Activated CD4-positive, alpha-beta T cell treated with anti-CD3 and anti-CD28 coated beads, Interleukin-2, amount 50 U/mL, for 16 hours (primary cell): ENCODE data around the gene ENAM.

ENCODE experiments used
- DNase-seq: peaks from one replicate; pipeline ENCODE4 v3.0.0-alpha.2; 2020

ENAM gene

GRCh38 chr4:70628444-70628843 lies at the start of gene ENAM:
ENAM (plus strand) TSS chr4:70628744; CDS start chr4:70629501, 757 bp downstream.
- no peak for DNase-seq

DNA sequence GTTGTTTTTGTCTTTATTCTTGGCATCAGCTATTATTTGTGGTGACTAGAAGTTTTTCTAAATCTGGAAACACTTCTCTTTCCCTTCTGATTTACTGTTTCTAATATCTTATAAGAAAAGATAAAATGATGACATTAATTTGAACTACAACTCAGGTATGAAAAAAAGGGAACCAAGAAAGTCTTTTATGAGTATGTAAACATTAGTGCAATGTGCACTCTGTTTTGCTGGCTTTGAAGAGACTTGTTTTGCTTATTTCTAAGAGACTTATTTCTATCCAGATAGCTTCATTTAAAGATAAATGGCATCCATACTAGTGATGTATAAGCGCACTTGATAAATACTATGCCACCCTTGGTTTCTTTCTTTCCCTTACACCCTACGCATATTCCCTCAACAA lies 46.6 kb upstream of the ENAM start:
- no peak for DNase-seq

DNA sequence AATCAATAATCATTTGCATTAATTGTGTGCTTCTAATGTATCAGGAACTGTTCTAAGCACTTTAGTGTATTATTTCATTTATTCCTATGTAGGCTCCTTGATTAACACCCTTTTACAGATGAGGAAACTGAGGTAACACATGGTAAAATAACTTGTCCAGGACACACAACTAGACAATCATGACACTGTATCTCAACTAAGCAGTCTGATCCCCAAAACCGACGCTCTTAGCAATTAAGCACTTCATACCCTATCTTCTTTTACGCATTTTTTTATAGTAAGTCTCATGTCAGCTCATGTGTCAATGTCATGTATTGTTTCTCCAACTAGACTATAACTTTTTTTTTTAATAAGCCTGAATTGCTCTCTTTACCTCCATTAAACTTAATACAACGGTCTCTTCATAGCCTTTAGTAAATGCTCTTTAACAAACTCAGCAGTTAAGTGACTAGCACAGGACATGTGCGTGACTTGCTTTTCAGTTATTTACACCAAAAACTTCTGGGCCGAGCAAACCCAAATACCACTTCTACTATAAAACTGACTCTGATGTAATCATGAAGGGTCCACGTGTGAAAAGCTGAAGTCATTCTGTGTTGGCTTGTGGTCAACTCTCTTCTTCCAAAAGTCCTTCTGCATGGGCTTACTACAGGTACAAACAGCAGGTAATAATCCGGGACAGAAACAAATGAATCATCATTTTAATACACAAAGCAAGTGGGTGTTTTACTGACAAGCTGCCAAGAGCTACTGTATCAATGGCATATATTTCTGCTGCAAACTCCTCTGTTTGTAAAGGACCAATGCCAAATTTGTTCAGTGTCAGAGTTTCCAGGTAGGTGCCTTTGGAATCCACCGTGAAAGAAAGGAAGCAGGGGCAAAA lies 44.4 kb upstream of the ENAM start:
- no peak for DNase-seq

- no peak for DNase-seq
These were observed 41.7 kb upstream of the ENAM start for GRCh38 chr4:70586841-70587240.

- no peak for DNase-seq
These were observed 38.8 kb upstream of the ENAM start for GRCh38 chr4:70589785-70590184.

GRCh38 chr4:70591955-70592582 lies 36.5 kb upstream of the ENAM start, which contains the start of gene AMBN:
AMBN (plus strand) TSS chr4:70592256; CDS start chr4:70592359, 103 bp downstream.
- no peak for DNase-seq

- DNase-seq: no peak
These were observed 34.3 kb upstream of the ENAM start for GRCh38 chr4:70594196-70594595.

DNA sequence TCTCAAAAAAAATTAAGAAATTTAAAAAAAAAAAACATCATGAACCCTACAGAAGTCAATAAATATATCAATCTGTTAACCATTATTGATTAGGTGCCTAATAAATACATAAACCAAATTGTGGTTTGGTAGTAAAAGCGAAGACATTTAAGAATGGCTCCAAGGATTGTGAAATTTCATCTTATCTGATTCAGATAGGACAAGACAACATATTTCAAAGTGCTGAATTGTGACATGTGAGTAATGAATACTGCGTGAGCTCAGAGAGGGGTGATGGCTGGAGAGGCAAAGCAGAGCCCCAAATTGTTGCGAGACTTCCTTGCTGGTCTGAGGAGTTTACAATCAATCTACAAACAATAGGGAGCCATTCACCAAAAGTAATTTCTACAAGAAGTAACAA lies 28.2 kb upstream of the ENAM start:
- DNase-seq: no peak

DNA sequence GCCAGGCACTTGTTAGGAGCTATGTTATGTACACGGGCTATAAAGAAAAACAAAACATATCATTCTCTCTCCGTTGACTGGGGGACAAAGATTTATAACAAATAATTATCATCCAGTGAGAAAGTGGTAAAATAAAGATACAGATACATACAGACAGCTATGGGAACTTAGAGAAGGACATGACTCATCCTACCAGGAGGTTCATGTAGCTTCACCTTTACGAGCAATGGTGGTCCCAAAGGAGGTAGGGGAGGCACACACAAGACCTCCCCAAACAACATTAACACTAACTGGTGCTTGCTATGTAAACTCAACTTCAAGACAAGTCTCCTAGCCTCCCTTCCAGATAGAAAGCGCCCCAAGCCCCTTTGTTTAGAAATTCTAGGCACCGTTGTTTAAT lies 27.6 kb upstream of the ENAM start:
- no peak for DNase-seq

DNA sequence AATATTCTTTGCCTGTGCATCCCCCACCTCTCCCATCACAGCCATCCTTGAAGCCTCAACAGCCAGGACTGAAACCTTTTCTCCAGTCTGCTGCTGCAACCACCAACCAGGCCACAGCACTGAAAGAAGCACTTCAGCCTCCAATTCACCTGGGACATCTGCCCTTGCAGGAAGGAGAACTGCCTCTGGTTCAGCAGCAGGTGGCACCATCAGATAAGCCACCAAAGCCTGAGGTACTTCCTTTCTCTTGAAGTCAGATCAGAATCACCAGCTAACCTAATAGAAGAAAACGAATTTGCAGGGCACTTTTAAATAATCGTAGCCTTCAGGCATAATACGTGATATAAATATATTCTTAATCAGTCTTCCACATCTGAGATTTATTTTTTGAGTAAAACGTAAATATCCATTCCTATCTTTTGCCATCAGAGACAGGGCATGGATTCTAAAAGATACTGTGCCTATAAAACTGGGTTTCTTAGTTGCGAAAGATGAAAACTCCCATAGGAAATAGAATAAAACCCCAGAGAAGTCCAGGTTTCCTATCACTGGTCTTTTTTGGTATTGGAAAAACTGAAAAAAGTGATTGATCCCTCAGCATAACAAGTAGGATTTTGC lies 27.0 kb upstream of the ENAM start:
- peak; percentile 68 for DNase-seq

DNA sequence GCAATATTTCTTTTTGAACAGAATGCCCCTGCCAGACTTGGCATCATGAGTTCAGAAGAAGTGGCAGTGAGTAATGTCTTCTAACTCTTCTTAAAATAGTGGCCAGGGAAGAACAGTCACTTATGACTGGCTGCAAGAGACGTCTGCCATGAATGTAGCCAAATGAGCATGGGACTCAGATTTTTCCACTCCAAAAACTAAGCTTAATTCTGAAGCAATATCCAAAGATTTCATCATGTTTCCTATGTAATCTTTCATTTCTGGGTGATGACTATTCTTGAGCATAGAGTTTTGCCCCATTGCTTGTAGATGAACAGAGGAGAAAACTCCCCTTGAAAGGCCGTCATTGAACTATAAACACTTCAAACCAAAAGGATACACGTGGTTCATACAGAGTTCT lies 24.7 kb upstream of the ENAM start:
- no peak for DNase-seq

GRCh38 chr4:70606459-70606858 lies 22.1 kb upstream of the ENAM start:
- no peak for DNase-seq

DNA sequence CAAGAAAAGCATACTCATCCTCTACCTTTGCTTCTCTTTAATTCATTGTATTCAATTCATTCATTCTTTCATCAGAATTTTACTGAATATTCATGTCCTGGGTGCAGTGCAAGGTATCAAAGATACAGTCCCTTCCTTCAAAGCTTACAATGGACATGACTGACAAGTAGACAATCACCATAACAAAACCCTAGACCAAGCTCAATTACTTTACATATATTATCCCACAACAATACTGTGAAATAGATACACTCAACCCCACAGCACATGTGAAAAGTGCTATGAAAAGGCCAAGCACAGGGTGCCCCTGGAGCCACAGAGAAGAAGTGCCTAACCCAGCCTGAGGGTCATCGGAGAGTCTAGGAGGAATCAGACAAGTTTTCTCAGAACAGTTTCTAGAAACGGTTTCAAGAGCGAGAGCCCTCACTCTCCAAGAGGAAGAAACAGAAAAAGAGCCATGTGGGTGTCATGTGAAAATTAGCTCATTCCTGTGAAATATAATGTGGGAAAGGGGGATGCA lies 21.1 kb upstream of the ENAM start:
- no peak for DNase-seq

- no peak for DNase-seq
These were observed 20.2 kb upstream of the ENAM start for GRCh38 chr4:70608324-70608723.

DNA sequence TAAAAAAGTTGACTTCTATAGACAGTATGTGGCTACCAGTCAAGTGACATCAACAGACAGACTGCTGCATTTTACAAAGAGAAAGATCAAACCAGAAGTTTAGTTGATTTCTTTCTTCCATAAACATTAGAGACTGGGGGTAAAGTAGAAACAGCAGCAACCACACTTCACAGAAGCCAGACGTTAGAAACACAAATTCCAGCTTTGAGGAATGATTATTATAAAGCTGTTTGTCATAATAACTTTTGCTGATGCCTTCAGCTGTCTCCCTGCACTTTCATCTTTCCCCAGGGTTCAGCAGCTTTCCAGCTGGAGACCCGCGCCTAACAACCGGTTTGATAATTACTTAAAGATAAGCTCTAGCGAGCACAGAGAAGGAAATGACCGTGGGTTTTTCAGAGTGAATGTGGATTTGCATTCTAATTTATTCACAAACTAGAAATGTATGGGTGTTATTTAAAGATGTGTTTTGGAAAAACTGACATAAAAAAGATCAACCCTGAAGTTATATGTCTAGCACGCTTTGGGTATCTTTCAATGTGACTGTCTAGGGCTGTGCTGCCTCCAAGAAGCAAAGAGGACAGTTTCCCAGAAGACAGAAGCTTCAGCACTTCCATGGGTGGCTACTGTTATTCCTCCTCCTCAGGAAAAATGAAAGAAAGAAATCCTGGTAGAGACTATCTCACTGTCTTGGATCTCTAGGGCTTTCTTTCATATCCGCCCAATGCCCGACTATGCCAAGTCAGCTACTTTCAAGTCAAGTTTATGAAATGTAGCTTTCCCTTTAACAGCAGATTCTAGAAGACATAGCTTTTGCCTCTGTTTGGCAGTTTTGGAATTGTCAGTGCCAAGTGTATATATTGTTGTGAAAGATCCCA lies 15.0 kb upstream of the ENAM start:
- DNase-seq: no peak

- DNase-seq: no peak
These were observed 14.4 kb upstream of the ENAM start for GRCh38 chr4:70614184-70614555.

- DNase-seq: no peak
These were observed 9.3 kb upstream of the ENAM start for GRCh38 chr4:70619288-70619687.

DNA sequence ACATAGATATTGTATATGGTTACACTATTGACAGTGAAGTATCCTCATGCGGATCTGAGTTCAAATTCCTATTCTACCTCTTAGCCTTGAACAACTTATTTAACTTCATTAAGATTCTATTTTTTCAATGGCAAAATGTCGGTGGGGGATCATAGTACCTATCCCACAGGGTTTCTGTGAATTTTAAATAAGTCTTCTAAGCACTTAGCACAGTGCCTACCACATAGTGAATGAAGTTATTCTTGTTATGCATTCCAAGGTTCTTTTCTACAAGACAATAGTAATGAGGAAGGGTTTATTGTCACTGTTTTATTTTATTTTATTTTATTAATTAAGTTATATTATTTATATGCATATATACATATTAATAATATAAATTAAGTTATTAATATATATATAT lies 8.8 kb upstream of the ENAM start:
- DNase-seq: no peak

DNA sequence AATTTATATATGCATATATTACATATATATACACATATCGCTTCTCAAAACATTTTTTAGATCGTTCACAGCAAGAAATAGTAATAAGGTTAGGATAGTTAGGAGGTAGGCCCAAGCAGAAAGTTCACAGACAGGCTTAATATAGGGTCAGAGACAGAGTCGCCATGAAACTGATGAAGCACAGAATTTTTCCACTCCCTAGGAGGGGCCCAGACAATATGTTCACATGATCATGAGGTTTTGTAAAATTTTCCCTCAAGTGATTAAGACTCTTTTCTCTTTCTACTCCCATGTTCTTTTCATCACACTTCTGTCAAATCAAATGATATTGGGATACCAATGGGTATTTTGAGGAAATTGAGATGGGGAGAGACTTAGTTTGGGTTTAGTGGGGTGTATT lies 5.2 kb upstream of the ENAM start:
- no peak for DNase-seq

GRCh38 chr4:70624226-70624793 lies 4.2 kb upstream of the ENAM start:
- no peak for DNase-seq

DNA sequence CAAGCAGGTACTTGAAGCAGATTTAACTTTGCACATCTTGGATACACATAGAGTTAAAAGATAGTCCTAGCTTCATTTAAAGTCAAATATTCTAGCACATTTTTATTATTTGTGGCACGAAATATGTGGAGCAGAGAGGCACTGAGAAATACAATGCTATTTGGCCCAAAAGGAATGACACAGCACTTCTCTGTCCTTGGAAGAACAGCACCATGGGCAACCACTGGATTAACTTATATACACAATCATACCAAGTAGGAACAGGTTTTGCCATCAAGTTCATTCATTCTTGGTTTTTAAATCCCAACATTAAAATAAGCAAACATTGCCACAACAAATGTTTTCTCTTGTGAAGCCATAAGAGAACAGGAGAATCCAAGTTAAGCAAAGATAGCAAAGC lies 924 bp upstream of the ENAM start:
- no peak for DNase-seq

DNA sequence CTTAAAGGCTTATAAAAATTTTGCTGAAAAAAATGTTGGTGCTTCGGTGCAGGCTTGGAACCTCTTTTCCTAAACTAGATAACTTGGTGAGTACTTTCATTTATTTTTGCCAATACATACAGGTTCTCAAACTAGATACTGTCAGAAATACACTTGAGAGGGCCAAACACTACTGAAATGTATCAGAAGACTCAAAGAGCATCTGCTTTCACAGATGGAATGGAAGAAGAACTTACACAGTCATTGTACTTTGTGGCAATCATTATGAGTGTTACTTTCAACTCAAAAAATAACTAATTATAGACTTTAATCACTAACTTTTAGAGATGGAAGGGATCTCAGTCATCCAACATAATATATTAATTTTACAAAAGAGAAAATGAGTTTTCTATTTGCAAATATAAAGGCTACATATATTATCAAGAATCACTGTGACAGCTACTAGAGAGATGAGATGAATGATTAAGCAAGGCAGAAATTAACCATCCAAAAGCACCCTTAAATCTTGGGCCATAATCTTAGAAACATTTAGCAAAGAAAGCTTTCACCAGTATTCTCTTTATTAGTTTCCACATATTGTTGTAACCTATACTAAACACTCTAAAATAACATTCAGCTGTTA lies 1.0 kb downstream of the ENAM start:
- DNase-seq: peak; percentile 20
